NCI-H774 (cell line): ENCODE measurements around the gene GRIK4.

Source experiments
- DNase-seq: peaks from one replicate; lab custom pipeline; 2025; lab: John Stamatoyannopoulos, UW

Gene GRIK4

DNA sequence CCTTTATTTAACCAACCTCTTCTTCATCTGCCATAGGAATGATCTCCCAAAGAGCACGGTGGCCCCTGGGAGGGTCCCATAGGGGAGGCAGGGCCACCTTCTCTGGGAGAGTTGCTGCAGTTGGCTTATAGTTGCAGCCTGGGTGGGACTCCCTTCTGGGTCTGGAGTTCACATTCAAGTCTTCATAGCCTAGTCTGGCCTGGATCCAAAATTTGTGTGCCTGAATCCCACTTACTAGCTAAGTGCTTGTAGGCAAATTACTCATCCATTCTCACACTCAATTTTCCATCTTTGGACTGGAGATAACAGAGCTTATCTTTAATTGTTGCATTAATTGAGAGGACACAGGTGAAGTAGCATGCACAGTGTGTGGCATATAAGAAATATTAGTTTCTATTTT, 163.6 kb downstream of the GRIK4 start:
- no peak for DNase-seq

DNA sequence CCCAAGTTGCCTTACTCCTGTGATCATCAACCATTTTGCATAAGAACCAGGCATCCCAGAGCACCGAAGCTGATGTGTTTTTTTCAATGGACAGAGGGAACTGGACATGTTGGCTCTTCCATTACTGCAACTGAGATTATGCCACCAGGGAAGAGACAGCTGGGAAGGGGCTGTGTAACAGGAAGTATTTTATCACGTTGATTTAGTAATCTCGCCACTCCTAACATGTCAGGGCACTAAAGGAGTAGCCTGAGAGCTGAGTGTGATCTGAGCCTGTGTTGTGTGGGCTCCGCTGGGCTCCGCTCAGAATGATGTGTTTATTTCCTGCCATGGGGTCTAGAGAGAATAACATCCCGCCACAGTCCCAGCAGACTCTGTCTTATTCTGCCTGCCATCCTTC, 165.4 kb downstream of the GRIK4 start:
- no peak for DNase-seq

DNA sequence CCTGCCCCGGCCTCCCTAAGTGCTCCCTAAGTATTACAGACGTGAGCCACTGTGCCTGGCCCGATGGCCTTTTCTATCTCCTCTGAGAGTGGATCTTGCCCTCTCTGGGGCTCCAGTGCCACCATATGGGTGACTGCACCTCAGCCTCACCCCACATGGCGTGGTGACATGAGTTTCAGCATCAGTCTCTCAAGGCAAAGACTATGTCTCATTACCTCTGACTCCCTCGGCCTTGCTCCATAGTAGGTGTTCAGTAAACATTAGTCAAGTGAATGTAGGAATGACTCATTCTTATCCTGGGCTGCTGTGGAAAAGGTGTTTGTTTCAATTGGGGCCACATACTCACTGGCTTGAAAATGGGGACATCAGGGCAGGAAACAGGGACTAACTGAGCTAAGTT, 168.8 kb downstream of the GRIK4 start:
- no peak for DNase-seq

DNA sequence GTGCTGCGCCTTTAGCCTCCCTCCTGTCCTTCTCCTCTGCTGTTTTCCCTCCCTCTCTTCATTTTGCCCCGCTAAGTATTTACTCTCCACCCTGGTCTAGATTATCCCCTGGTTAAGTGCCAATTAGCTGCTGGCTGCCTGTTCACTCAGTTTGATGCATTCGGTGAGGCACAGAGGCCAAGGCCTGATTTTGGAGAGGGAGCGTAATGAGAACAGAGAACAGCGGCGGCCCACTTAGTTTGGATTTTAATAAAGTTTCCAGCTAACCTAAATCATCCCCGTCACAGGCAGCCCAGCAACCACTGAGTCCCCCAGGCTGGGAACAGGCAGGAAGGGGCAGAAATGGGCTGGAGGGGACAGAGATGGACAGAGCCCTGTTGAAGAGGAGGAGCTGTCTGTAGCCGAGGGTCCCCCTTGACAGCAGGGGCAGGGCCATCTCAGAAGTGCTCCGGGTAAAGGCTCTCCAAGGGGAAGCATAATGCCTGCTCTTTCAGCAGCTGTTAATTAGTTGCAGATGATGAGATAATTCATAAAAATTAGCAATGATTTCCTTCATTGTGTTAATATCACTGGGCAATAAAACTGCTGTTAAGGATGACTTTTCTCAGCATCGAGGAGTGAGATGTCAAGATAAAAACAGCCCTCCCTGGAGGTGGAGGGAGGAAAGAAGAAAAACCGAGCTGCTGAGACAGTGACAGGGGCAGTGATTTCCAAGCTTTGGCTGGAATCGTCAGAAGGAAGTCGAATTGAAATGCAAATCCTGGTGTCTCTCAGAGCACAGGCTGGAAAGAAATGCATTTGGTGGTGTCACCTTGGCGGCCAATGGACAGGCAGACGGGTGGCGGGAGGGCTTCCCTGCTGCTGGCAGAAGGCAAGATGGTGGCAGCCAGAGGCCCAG, 170.1 kb downstream of the GRIK4 start:
- DNase-seq, result no peak

DNA sequence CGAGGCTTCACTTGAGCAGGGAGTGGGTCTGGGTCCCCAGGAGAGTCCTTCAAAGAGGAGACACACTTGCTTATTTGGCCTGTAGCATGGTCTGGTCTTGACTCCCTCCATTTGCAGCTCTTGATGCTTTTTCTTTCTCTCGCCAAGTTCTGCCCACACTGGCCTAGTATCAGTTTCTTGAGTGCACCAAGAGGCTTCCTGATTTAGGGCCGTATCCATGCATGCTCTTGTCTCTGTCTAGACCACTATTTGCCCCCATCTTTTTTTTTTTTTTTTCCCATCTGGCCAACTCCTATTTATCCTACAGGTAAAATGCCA, 170.7 kb downstream of the GRIK4 start:
- DNase-seq, result no peak

DNA sequence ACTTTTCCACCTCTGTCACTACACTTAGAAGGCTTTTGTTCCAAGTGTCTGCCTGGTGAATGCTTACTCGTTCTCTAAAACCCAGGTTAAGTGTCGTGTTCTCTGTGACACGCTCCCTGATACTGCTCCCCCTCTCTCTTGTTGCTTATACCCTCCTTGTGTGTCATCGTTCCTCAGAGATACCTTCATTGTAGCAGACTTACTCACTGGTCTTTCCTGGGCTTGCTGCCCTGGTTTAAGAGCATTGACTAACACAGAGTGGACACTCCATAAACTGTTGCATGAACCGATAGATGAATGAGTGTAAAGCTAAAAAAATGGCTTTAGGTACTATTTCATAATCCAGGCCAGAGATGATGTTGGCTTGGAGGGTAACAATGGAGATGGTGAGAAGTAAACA, 171.3 kb downstream of the GRIK4 start:
- no peak for DNase-seq

DNA sequence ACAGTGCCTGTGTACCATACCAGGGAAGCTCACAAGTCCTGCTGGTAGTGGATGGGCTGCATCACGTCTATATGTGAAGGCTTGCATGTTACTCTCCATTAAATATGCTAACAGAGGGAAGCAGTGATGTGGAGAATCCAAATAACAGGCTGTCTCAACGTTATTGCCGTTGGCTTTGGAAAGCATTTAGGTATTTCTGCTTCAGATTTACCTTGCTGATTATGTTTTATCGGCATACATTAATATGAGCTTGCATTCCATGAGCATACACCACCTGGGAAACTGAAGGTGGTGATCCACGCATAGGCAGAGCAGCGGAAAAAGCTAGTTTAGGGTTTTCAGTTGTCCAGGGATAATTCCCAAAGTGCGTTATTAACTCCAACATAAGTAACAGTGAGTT, 175.0 kb downstream of the GRIK4 start:
- no peak for DNase-seq

DNA sequence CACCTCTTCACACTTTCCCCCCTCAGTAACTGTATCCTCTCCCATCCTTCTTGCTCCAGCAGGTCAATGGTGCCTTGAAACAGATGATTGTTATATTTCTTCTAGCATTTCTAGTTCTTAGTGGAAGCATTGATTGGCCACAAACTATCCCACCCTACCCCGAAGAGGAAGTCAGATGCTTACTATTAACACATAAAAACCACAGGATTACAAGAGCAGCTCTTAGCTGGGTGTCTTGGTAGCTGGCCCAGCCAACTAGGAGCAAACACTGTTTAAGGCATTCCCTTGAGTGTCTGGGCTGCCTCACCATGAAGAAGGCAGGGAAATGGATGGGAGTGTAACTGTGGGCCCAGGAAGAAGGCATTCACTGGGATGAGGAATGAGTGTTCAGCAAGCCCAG, 176.6 kb downstream of the GRIK4 start:
- DNase-seq, result no peak

DNA sequence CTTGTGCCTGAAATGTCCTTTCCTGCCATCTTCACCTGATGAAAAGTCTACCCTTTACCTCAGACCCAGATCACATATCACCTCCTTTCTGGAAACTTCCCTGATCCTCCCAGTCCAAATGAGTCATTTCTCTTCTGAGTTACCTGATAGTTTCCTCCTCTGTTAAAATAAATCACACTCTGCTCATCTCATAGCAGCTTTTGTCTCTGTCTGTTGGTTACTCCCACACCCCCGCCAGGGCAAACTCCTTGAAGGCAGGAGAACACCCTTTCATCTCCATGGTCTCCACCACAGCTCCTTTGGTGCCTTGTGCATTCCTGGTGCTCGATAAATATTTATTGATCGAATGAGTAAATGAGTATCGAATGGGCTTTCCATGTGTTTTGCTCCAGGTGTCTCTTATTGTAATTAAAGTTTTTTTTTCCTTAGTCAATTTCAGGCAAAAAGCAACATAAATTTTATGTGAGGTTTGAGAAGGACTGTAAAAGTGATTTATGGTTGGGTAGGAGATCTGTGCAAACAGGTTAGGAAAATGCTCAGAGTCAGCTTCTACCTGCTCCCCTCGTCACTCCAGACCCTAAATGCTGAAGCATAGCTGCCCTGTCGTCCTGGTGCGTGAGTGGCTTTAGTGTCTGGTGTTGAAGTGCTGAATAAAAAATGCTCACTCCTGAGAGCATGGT, 178.2 kb downstream of the GRIK4 start:
- no peak for DNase-seq

DNA sequence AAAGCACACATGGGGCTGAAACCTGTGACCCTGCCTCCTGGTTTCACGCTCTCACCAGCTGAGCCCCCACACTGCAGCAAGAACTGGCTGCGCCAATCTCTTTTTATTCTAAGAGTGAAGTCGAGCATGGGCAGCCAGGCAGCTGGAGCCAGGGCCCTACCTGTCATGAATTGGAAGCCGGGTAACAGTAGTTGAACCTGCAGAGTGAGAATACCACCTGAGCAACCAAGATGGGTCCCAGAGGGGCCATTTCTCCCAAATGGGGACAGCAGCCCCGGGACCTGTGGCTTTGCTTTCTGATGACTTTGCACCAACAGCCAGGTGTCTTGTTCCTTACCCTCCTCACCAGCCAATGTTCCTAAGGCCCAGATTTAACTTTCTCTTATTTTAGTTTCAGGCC, 178.9 kb downstream of the GRIK4 start:
- DNase-seq, result no peak

DNA sequence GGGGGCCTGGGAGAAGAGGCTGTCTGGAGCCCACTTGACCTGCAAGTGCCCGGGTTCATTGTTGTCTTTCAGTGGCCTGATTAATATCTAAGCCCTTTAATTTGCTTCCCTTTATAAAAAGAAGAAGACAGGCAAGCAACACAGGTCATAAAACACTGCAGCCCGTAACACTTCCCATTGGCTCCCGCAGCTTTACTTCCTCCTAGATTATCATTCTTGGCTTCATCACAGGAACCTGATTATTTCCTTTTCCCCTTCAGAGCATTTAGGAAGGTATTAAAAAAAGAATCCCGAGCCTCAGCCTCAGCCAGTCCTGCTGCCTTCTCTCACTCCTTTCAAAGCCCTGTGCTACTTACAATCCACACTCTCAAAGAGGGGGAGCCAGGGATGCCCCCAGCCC, 183.2 kb downstream of the GRIK4 start:
- DNase-seq, result no peak

DNA sequence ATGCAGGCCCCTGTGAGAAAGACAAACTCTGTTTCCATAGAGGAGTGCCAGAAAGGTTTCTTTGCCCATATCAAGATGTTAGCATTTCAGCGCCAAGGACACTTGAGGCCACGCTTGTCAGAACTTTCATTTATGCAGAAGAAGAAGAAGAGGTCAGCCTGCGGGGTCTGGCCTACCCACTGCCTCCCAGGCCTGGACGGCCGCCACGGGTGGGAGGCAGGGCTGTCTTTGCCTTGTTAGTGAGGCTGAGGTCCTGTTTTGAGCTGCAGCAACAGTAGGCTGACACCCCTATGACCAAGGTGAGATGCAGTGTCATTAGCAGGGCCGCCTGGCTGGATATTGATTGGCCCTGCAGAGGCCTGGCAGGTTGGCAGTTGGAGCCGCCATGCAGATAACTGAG, 183.9 kb downstream of the GRIK4 start:
- DNase-seq, result no peak

DNA sequence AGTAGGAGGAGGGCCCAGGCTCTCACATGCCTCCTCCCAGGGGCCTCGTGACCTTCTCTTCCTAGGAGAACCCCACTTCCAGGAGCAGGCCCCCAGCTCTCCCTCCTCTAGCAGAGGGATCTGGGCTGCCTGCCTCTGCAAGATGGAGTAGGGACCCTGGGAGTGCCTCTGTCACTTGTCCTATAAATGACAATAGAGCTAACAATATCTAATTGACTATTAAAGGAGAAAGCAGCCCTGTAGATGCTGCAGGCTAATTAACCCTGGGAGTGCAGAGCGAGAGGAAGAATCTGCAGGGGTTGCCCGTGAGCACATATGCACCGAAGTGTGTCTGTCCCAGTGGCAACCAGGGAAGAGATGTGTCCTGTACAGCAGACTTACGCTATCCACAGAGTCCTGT, 184.4 kb downstream of the GRIK4 start:
- no peak for DNase-seq

DNA sequence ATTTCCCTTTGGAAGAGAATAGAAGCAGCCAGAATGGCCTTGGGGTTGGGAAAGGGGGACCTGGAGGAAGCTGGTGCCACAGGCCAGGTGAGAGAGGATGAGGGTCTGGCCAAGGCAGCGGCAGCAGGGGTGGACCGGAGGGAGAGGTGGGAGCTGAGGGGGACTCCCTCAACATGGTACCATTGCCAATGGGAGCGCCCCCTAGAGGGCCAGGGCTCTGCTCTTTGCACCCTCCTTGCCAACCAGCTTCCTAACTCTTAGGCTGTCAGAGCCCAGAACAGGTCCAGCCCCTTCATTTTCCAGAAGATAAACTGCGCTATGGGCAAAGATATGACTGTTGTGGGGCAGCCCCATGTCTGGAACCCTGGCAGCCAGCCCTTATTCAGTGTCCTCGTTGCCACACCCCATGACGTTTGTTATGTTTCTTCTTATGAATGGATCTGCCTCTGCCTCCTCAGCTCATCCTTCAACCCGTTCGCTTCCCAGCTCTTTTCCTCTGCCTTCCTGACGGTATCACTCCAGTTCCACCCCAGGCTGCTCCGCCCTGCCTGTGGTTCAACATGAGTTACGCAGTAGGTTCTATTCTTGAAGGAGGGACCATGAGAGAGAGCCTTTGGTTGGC, 185.2 kb downstream of the GRIK4 start:
- no peak for DNase-seq

DNA sequence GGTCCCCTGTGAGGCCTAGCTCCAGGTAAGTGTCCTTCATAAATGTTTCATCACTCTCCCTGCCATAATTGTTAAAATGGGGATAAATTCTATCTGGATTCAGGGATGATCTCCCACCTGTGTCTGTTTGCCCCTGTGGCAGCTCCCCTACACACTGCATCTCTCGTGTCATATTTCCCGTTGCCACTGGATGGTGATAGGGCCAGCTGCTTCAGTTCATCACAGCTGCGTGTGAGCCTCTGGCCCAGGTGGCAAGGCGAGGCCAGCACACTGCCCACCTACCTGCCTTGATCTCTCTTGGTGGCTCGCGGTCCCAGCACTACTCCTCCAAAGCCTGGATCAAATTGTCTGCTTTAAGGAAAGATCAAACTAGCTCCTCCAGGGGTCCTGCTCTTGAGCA, 187.4 kb downstream of the GRIK4 start:
- no peak for DNase-seq

DNA sequence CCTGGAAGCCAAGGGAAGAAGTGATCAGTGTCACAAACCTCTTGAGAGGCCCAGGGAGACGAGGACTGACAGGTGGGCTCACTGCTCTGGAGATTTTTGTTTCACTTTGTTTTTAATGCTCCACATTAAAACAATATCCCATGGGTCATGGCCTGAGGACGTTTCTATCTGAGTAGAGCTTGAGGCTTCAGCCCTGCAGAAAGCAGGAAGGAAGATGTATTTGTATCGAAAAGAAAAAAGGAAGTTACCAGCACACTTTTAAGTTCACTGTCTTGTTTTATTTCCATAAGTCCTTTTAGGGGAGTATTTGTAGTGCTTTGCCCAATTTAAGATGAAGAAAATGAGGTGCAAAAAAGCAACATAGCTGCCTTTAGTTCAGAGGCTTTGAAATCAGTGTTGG, 191.1 kb downstream of the GRIK4 start:
- DNase-seq, result no peak

DNA sequence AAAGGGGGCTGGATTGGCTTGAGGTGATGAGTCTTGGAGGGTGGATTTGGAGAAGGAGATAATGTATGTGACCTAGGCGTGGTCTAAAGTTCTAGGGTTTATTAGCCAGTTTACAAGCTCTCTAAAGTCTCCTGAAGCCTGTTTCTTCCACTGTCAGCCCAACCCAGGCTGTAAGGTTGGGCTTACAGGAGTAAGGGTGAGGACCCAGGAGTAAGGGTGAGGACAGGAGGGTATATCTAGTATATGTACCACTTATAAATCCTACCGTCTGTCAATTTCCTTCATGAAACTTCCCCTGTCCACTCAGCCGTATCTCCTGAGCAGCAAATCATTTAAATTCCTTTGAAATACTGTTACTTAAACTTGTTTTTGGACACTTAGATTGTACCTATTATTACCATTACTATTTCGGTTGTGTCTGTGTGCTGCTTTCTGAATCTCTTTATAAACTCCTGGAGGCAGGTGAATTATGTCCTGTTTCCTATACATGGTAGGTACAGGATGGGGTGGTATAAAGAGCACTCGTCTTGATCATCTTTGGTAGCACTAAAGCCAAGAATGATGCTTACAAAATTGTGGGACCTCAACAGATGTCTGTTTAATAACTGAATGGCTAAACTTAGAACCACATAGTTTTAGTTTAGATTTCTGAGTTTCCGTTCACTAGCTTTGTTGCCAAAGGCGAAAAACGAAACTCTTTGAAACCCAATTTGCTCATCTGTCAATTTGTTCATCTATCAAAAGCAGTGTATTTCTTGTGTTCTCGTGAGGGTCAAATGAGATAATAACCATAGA, 192.0 kb downstream of the GRIK4 start:
- no peak for DNase-seq

DNA sequence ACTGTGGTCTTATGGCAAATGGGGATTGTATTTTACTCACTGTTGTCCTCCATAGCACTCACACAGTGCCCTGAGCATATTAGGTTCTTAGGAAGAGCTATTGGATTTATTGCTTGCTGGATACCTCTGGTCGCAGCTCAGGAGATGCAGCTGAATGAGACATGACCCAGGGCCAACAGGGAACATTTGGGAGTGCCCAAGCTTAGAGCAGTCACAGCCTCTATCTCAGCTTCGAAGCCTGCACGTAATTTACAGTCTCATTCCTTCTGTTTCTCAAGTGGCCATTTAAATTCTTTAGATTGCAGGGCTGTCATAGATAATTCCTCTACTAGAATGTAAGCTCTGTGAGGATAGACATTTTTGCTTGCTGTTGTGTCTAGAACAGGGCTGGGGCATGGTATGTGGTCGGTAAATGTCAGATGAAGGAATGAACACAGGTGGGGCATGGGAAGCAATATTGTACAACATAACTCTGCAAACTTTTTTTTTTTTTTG, 192.8 kb downstream of the GRIK4 start:
- no peak for DNase-seq

DNA sequence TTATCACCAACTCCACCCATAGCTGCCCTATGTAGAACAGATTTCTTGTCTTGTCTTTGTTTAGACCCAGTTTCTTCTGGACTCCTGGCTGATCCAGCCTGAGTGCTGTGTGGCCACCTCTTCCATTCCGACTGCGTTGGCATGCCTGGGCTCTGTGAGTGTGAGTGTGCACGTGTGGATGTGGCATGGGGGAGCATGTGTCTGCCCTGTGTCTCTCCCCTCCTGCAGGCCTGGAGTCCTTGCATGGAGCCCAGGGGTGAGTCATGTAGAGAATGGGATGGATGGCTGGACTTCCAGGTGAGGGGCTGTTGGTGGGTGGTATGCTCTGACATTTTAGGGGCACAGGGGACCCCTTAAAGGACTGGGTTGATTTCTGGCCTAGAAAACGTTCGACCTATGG, 194.7 kb downstream of the GRIK4 start:
- no peak for DNase-seq

DNA sequence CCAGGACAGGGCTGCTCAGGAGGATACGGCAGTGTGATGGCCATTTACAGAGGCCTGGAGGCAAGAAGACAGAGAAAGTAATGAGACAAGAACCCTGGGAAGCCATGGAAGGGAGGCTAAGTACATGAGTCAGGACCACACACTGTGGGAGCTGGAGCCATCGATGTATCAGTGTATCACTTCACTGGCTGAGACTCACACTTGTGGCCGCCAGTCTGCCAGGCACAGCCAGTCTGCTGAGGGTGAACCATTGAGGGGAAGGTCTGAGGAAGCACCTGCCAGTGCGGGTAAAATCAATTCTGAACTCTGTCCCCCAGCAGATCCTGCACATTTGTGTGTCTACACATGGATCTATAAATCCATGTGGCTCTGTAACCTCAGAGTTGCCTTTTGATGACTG, 195.6 kb downstream of the GRIK4 start:
- DNase-seq, result no peak

DNA sequence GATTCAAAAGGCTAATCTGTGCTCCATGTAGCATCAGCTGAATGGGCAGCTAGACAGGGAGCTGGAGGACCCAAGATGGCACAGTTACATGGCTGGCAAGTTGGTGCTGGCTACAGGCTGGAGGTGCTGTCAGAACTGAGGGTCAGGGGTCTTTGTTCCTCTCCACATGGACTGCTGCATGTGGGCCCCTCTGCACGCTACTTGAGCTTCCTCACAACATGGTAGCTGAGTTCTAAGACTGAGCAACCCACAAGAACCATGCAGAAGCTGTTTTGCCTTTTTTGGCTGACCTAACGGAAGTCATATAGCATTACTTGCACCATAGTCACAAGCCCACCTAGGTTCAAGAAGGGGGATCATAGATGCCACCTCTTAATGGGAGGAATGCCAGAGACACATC, 196.1 kb downstream of the GRIK4 start:
- no peak for DNase-seq

DNA sequence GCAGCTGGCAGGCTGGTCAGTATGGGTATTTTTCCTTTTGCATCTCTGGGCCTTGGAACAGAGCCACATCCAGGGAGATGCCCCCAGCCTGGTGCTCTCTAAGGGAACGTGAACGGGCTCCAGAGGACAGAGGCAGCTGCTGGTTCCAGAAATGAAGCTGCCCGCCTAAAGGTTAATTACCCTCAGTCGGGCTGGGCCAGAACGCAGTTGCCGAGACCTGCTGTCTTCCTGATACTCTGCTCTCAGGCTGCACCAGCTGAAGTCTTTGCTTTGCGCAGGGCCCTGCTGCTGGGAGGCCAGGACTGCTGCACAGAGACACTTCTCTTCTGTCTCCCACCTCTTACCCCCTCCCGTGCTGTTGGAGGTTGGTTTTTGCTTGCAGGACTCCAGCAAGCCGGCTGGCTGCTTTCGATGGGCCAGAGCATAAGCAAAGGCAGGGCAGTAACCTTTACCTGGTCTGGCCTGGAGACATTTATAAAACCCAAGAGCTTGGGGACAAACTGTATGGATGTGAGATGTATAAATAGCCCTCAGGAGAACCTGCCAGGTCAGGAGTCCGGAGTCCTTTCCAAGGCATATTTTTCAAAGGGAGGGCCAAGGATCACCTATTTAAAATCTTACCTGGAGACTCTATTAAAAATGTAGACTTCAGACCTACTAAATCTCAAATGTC, 197.1 kb downstream of the GRIK4 start:
- DNase-seq, result no peak
